ENCODE measurements around the gene BIRC3. TPM values are rescaled to one million over a fixed set of nuclear protein-coding genes. Genes with fewer than 3 reads are reported as not detected.
A peak's percentile ranks its signal among the peaks of the same experiment; 100 is the strongest.

Gene BIRC3
- total RNA-seq, 4 donors from 2014 or later, result 33.8 to 160 (median 92.3) TPM

DNA sequence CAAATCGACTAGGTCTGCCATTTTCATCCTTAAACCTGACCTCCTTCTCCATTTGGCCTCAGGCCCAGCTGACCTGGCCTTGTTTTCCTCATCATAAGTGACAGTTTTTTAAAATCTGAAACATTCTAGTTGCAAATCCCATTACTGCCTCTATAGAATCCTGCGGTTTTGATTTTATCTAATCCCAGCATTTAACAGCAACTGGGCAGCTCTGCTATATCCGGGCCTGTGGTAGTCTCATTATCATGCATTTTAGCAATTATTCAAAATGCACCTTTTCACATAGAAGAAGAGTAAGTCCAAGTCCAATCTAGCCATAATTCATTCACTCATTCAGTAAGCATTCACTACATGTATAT is 28.6 kb upstream of the BIRC3 start:
- Histone ChIP-seq H3K36me3 (no peaks in the 10 kb centered on the region), H3K27ac (no peak overlapping the region), H3K9me3 (no peaks in the 10 kb centered on the region), H3K27me3 (no peaks in the 10 kb centered on the region), H3K4me3 (no peak overlapping the region), H3K4me1 (peaks cover 0 to 8% (median 0%) of the 10 kb centered on the region in 4 donors)
- TF ChIP-seq POLR2A (IDR thresholded peaks at IDR 0.05), result no peak
- TF ChIP-seq, protein P1, sequence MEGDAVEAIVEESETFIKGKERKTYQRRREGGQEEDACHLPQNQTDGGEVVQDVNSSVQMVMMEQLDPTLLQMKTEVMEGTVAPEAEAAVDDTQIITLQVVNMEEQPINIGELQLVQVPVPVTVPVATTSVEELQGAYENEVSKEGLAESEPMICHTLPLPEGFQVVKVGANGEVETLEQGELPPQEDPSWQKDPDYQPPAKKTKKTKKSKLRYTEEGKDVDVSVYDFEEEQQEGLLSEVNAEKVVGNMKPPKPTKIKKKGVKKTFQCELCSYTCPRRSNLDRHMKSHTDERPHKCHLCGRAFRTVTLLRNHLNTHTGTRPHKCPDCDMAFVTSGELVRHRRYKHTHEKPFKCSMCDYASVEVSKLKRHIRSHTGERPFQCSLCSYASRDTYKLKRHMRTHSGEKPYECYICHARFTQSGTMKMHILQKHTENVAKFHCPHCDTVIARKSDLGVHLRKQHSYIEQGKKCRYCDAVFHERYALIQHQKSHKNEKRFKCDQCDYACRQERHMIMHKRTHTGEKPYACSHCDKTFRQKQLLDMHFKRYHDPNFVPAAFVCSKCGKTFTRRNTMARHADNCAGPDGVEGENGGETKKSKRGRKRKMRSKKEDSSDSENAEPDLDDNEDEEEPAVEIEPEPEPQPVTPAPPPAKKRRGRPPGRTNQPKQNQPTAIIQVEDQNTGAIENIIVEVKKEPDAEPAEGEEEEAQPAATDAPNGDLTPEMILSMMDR (IDR thresholded peaks at IDR 0.05), result no peak
- DNase-seq, result no peak

DNA sequence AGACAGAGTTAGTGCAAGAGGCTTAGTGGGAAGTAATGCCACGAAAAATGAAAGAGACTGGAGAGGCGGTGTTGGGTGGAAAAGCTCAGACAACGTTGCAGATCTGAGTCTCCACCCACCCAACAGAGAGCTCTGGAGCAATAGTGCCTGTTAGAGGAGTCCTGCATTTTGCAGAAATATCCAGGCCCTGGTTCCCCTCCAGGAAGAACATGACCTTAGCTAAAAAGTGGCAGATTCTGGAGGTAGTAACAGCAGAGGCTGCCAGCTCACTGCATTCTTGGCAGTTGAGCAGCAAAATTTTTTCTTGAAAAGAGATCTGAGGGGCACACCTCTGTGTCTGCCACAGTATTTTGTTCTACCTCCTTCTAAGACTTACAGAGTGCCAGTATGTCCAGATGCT is 27.7 kb upstream of the BIRC3 start:
- H3K36me3 ChIP-seq, result no peaks in the 10 kb centered on the region
- no peak for DNase-seq
- TF ChIP-seq, protein P1 (IDR thresholded peaks at IDR 0.05), result no peak
- no peak for TF ChIP-seq POLR2A (IDR thresholded peaks at IDR 0.05)
- peaks cover 0 to 8% (median 0%) of the 10 kb centered on the region in 4 donors for H3K4me1 ChIP-seq
- H3K27ac ChIP-seq, result no peak overlapping the region
- no peak overlapping the region for H3K4me3 ChIP-seq
- H3K27me3 ChIP-seq, result no peaks in the 10 kb centered on the region
- no peaks in the 10 kb centered on the region for H3K9me3 ChIP-seq

DNA sequence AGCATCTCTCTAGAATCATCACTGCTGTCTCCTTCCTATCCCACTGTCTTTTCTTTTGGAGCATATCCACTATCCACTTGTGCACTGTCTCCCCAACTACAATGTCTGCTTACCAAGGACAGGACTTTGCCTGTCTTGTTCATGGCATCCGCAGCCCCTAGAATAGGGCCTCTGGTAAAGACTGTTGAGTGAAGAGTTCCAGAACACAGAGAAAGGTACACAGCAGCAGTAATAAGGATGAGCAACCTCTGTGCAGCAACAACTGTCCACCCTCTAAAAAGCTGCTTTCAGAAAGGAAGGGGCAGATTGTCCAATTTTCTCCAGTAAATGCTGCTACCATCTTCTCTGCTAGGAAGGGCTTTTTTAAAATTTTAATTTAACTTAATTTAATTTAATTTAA is 25.5 kb upstream of the BIRC3 start:
- Histone ChIP-seq H3K27ac (no peak overlapping the region), H3K4me3 (no peak overlapping the region), H3K9me3 (no peaks in the 10 kb centered on the region), H3K27me3 (no peaks in the 10 kb centered on the region), H3K36me3 (no peaks in the 10 kb centered on the region), H3K4me1 (peaks cover 0 to 8% (median 0%) of the 10 kb centered on the region in 4 donors)
- DNase-seq, result no peak
- TF ChIP-seq, protein P1 (IDR thresholded peaks at IDR 0.05), result no peak
- TF ChIP-seq POLR2A (IDR thresholded peaks at IDR 0.05), result no peak

DNA sequence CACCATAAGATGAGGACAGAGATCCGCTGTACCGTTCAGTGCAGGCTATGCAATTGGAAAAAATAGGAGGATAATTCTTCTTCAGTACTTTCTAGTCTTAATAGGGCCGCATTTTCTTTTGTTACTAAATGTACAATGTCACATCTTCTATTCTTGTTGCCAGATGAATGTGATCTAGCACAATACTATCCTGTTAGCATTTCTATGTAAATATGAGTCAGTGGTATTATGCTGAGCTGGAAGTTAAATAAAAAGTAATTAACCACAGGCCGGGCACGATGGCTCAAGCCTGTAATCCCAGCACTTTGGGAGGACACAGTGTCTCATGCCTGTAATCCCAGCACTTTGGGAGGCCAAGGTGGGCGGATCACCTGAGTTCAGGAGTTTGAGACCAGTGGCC is 24.4 kb upstream of the BIRC3 start:
- H3K27ac ChIP-seq, result no peak overlapping the region
- no peaks in the 10 kb centered on the region for H3K27me3 ChIP-seq
- no peaks in the 10 kb centered on the region for H3K36me3 ChIP-seq
- H3K4me1 ChIP-seq, result peaks cover 0 to 8% (median 0%) of the 10 kb centered on the region in 4 donors
- no peaks in the 10 kb centered on the region for H3K9me3 ChIP-seq
- H3K4me3 ChIP-seq, result no peak overlapping the region
- no peak for DNase-seq
- TF ChIP-seq, protein P1 (IDR thresholded peaks at IDR 0.05), result no peak
- TF ChIP-seq POLR2A (IDR thresholded peaks at IDR 0.05), result no peak

DNA sequence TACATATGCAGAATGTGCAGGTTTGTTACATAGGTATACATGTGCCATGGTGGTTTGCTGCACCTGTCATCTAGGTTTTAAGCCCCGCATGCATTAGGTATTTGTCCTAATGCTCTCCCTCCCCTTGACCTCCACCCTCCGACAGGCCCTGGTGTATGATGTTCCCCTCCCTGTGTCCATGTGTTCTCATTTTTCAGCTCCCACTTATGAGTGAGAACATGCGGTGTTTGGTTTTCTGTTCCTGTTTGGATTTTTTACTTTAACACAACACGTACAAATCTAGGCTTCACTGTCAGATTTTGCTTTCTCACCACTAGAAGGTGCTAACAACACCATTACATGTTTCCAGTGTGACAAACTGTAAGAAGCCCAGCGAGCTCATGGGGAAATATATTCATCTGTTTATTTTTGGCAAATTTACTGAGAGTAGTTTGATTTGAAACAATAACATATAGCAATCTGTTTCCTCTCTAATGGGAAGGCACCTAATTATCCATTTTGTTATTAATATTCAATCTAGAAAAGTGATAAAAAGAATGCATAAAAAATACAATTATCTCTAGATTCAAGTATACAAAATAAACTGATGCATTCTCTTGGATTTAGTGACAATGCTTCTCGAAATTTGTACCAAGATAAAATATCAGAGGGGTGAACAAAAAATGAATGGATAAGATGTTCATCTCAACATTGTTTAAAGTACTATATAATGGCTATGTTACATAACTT is 23.2 kb upstream of the BIRC3 start:
- H3K4me3 ChIP-seq, result peak overlapping the region in 3 of 4 donors; percentile 16 to 23 (median 22)
- DNase-seq, result no peak
- no peaks in the 10 kb centered on the region for H3K36me3 ChIP-seq
- H3K27ac ChIP-seq, result peak overlapping the region in 2 of 4 donors; percentile 23 to 47
- no peaks in the 10 kb centered on the region for H3K27me3 ChIP-seq
- no peaks in the 10 kb centered on the region for H3K9me3 ChIP-seq
- TF ChIP-seq, protein P1 (IDR thresholded peaks at IDR 0.05), result peak; percentile 60 to 91 (median 88)
- TF ChIP-seq POLR2A (IDR thresholded peaks at IDR 0.05), result no peak
- peaks cover 0 to 6% (median 0%) of the 10 kb centered on the region in 4 donors for H3K4me1 ChIP-seq
